H9 (cell line): Measurements from ENCODE around the gene TIPARP. TPM values are rescaled to one million over a fixed set of nuclear protein-coding genes. Genes with fewer than 3 reads are reported as not detected.

ENCODE experiments used
- DNase-seq: peaks from one replicate; pipeline ENCODE4 v3.0.0-alpha.2; 2017
- H2AFZ ChIP-seq: one replicate; pipeline ENCODE4 v1.6.1; 2013; ENCODE audit warnings: mild to moderate bottlenecking, low read length, control low read depth, moderate library complexity
- H2AK5ac ChIP-seq: 2 replicates; pipeline ENCODE4 v1.6.1; 2013; ENCODE audit warnings: low read length, control low read depth, mixed read lengths; ENCODE audit not compliant: insufficient read length
- H2BK120ac ChIP-seq: one replicate; pipeline ENCODE4 v1.6.1; 2013; ENCODE audit warnings: low read depth, mild to moderate bottlenecking, low read length, control low read depth, inconsistent platforms; ENCODE audit not compliant: poor library complexity, severe bottlenecking
- H2BK12ac ChIP-seq: 2 replicates; pipeline ENCODE4 v1.6.1; 2013; ENCODE audit warnings: low read length, control low read depth, mixed read lengths, low read depth; ENCODE audit not compliant: insufficient read length
- H2BK15ac ChIP-seq: 2 replicates; pipeline ENCODE4 v1.6.1; 2013; ENCODE audit warnings: low read depth, low read length, control low read depth
- H2BK20ac ChIP-seq: one replicate; pipeline ENCODE4 v1.6.1; 2013; ENCODE audit warnings: low read depth, mild to moderate bottlenecking, low read length, control low read depth, inconsistent platforms; ENCODE audit not compliant: poor library complexity, severe bottlenecking
- H2BK5ac ChIP-seq: 2 replicates; pipeline ENCODE4 v1.6.1; 2013; ENCODE audit warnings: low read length, control low read depth, mixed read lengths; ENCODE audit not compliant: insufficient read length
- H3K14ac ChIP-seq: 2 replicates; pipeline ENCODE4 v1.6.1; 2013; ENCODE audit warnings: low read length, control low read depth; ENCODE audit not compliant: insufficient read depth
- H3K18ac ChIP-seq: 2 replicates; pipeline ENCODE4 v1.6.1; 2013; ENCODE audit warnings: low read depth, mild to moderate bottlenecking, mixed read lengths, low read length, control low read depth; ENCODE audit not compliant: insufficient read length
- H3K23ac ChIP-seq: 2 replicates; pipeline ENCODE4 v1.6.1; 2013; ENCODE audit warnings: low read length, control low read depth, mixed read lengths, low read depth; ENCODE audit not compliant: insufficient read length
- H3K23me2 ChIP-seq: 2 replicates; pipeline ENCODE4 v1.6.1; 2013; ENCODE audit warnings: low read depth, mild to moderate bottlenecking, mixed read lengths, low read length, control low read depth; ENCODE audit not compliant: insufficient read length, poor library complexity, severe bottlenecking
- H3K27ac ChIP-seq: 2 replicates; pipeline ENCODE4 v1.5.1; 2013; ENCODE audit warnings: low read length, control low read depth, mixed read lengths, low read depth; ENCODE audit not compliant: insufficient read length
- H3K27me3 ChIP-seq: 2 replicates; pipeline ENCODE4 v1.6.1; 2013; ENCODE audit warnings: low read length, control low read depth, inconsistent platforms; ENCODE audit not compliant: insufficient read depth
- H3K4ac ChIP-seq: 2 replicates; pipeline ENCODE4 v1.6.1; 2013; ENCODE audit warnings: low read depth, mild to moderate bottlenecking, control low read depth, inconsistent platforms, low read length, moderate library complexity
- H3K4me1 ChIP-seq: 2 replicates; pipeline ENCODE4 v1.6.1; 2013; ENCODE audit warnings: low read length, control low read depth, inconsistent platforms; ENCODE audit not compliant: insufficient read depth
- H3K4me2 ChIP-seq: 2 replicates; pipeline ENCODE4 v1.6.1; 2013; ENCODE audit warnings: low read length, control low read depth, mixed read lengths; ENCODE audit not compliant: insufficient read length, insufficient read depth
- H3K56ac ChIP-seq: 2 replicates; pipeline ENCODE4 v1.6.1; 2013; ENCODE audit warnings: low read depth, mild to moderate bottlenecking, mixed read lengths, low read length, control low read depth; ENCODE audit not compliant: insufficient read length
- H3K79me1 ChIP-seq: 2 replicates; pipeline ENCODE4 v1.6.1; 2013; ENCODE audit warnings: low read depth, mild to moderate bottlenecking, moderate library complexity, low read length, control low read depth, inconsistent platforms; ENCODE audit not compliant: insufficient read depth, poor library complexity, severe bottlenecking
- H3K79me2 ChIP-seq: 2 replicates; pipeline ENCODE4 v1.6.1; 2013; ENCODE audit warnings: low read length, control low read depth, inconsistent platforms; ENCODE audit not compliant: insufficient read depth
- H3K9ac ChIP-seq: 2 replicates; pipeline ENCODE4 v1.6.1; 2013; ENCODE audit warnings: low read length, control low read depth, mixed read lengths; ENCODE audit not compliant: insufficient read length; ENCODE audit errors: extremely low read depth
- H3K9me3 ChIP-seq: one replicate; pipeline ENCODE4 v1.6.1; 2013; ENCODE audit warnings: low read depth, low read length, inconsistent platforms; ENCODE audit not compliant: control insufficient read depth
- H3T11ph ChIP-seq: one replicate; pipeline ENCODE4 v1.6.1; 2013; ENCODE audit warnings: mild to moderate bottlenecking, low read length, control low read depth, inconsistent platforms
- H4K20me1 ChIP-seq: one replicate; pipeline ENCODE4 v1.6.1; 2013; ENCODE audit not compliant: control insufficient read depth, insufficient read length, insufficient read depth
- H4K5ac ChIP-seq: 2 replicates; pipeline ENCODE4 v1.6.1; 2013; ENCODE audit warnings: low read depth, mild to moderate bottlenecking, mixed read lengths, low read length, control low read depth; ENCODE audit not compliant: insufficient read length
- H4K8ac ChIP-seq: replicated peaks from 2 replicates; pipeline ENCODE4 v1.6.1; 2013; ENCODE audit warnings: low read length, control low read depth, mixed read lengths, low read depth; ENCODE audit not compliant: insufficient read length
- H4K91ac ChIP-seq: 2 replicates; pipeline ENCODE4 v1.6.1; 2013; ENCODE audit warnings: low read depth, mild to moderate bottlenecking, moderate library complexity, mixed read lengths, low read length, control low read depth; ENCODE audit not compliant: insufficient read length
- H3K27ac Mint-ChIP-seq, 3 experiments: 2 replicates in 2 of 3; 3 replicates in 1 of 3; pipeline ENCODE4 v1.8.0; 2020 to 2021; ENCODE audit warnings: mixed read lengths in 3 of 3, mild to moderate bottlenecking in 1 of 3, moderate library complexity in 1 of 3
- H3K27me3 Mint-ChIP-seq: 2 replicates; pipeline ENCODE4 v1.8.0; 2021; ENCODE audit warnings: low read depth, mild to moderate bottlenecking, moderate library complexity, mixed read lengths
- H3K36me3 Mint-ChIP-seq, 3 experiments: 2 replicates in 2 of 3; 3 replicates in 1 of 3; pipeline ENCODE4 v1.8.0; 2020 to 2021; ENCODE audit warnings: low read depth in 3 of 3, mixed read lengths in 3 of 3; ENCODE audit not compliant: insufficient read depth in 1 of 3
- H3K4me1 Mint-ChIP-seq, 2 experiments: 2 replicates each; pipeline ENCODE4 v1.8.0; 2020; ENCODE audit warnings: mixed read lengths in 2 of 2
- H3K4me3 Mint-ChIP-seq, 2 experiments: 2 replicates in 1 of 2; 3 replicates in 1 of 2; pipeline ENCODE4 v1.8.0; 2020 to 2021; ENCODE audit warnings: mild to moderate bottlenecking in 2 of 2, mixed read lengths in 2 of 2, moderate library complexity in 1 of 2
- H3K9me3 Mint-ChIP-seq, 2 experiments: 2 replicates in 1 of 2; 3 replicates in 1 of 2; pipeline ENCODE4 v1.8.0; 2020; ENCODE audit warnings: mild to moderate bottlenecking in 2 of 2, mixed read lengths in 2 of 2, moderate library complexity in 1 of 2
- WGBS: extraction: QIAGEN DNeasy Blood & Tissue Kit; methylation state at CpG from one replicate; pipeline ENCODE4 v1.1.7; 2013; ENCODE audit warnings: missing lambda C conversion rate, low lambda C conversion rate, mixed read lengths; ENCODE audit not compliant: insufficient read length; ENCODE audit errors: extremely low coverage; 5-methylcytosine and 5-hydroxymethylcytosine counted together
- total RNA-seq: library from RNA; stranded (reverse); gene quantifications from 2 replicates; pipeline ENCODE4 v1.2.1, GENCODE V29; 2021
- TF ChIP-seq, protein P1 (sequence below): fragments of 200-600 bp; sonication (generic); conservative IDR thresholded peaks from 3 replicates; pipeline ENCODE4 v1.8.0; 2021; ENCODE audit warnings: antibody characterized with exemption, mild to moderate bottlenecking

Gene TIPARP
- total RNA-seq, 1 experiment from 2014 or later, result 5.9 TPM

DNA sequence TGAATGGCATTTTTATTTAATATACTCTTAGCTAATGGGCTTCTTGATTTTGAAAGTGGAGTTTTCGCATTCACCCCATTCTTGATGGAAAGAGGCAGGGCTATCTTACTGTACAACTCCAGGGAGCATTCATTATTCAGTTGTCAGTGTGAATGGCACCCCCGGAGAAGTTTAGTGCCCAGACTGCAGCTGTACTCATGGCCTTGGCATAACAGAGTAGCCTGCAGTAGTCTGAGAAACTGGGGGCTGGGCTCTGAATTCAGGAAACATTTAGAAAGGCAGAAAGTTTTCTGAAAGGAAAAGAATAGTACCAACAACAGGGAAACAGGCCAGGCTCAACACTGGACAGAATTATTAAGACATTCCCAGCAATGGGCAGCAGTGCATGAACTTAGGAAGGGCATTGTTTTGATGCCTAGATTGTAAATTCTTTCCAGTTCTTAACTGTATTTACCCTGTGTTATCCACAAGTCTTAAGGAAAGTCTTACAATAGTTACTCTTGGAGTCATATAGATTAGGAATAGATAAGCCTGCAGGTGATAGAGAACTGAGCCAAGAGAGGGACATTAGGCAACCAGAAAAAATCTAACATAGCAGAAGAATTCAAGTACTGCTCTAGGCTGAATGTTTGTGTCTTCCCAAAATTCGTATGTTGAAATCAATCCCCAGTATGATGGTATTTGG, 44.4 kb downstream of the TIPARP start:
- Histone ChIP-seq H3K14ac (no peak overlapping the region), H2BK12ac (no peak overlapping the region), H3K23ac (no peak overlapping the region), H2AK5ac (no peak overlapping the region), H3K79me1 (no peaks in the 10 kb centered on the region), H3T11ph (no peak overlapping the region), H3K27ac (no peak overlapping the region), H4K20me1 (no peaks in the 10 kb centered on the region), H4K8ac (no peak overlapping the region), H3K9ac (no peak overlapping the region), H2BK20ac (no peak overlapping the region), H3K9me3 (no peaks in the 10 kb centered on the region), H2BK15ac (no peak overlapping the region), H3K56ac (no peak overlapping the region), H3K4me2 (no peak overlapping the region), H3K4me1 (peaks cover 4% of the 10 kb centered on the region; the same call in 1 of the 2 replicates), H3K79me2 (no peaks in the 10 kb centered on the region), H3K27me3 (no peaks in the 10 kb centered on the region), H2AFZ (no peak overlapping the region), H4K5ac (no peak overlapping the region), H4K91ac (no peak overlapping the region), H3K23me2 (no peaks in the 10 kb centered on the region), H3K4ac (no peak overlapping the region), H2BK5ac (no peak overlapping the region), H2BK120ac (no peak overlapping the region), H3K18ac (no peak overlapping the region)
- Mint-ChIP-seq H3K36me3 (peaks cover 3 to 10% (median 8%) of the 10 kb centered on the region in 3 experiments; a peak in 6 of 7 replicates), H3K27me3 (no peaks in the 10 kb centered on the region), H3K4me1 (peaks cover 27 to 29% of the 10 kb centered on the region in 2 experiments), H3K27ac (peak overlapping the region in 1 of 3 experiments; percentile 52; a peak in 1 of 7 replicates), H3K4me3 (no peak overlapping the region), H3K9me3 (no peaks in the 10 kb centered on the region)
- TF ChIP-seq, protein P1, sequence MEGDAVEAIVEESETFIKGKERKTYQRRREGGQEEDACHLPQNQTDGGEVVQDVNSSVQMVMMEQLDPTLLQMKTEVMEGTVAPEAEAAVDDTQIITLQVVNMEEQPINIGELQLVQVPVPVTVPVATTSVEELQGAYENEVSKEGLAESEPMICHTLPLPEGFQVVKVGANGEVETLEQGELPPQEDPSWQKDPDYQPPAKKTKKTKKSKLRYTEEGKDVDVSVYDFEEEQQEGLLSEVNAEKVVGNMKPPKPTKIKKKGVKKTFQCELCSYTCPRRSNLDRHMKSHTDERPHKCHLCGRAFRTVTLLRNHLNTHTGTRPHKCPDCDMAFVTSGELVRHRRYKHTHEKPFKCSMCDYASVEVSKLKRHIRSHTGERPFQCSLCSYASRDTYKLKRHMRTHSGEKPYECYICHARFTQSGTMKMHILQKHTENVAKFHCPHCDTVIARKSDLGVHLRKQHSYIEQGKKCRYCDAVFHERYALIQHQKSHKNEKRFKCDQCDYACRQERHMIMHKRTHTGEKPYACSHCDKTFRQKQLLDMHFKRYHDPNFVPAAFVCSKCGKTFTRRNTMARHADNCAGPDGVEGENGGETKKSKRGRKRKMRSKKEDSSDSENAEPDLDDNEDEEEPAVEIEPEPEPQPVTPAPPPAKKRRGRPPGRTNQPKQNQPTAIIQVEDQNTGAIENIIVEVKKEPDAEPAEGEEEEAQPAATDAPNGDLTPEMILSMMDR, result no peak
- no peak for DNase-seq
- WGBS, result no CpG with 5 or more reads among the region's 3 CpGs
